ENCODE measurements around the gene SDK2.
"Not testable (repeated sequence)": the region's sequence is repeated elsewhere in the genome, so short reads cannot be mapped to it uniquely, and the experiment has no call there.

SDK2 gene

GRCh38 chr17:73334771-73335513 is 309.3 kb downstream of the SDK2 start:
- DNase-seq, result no peak

GRCh38 chr17:73333445-73333844 is 310.8 kb downstream of the SDK2 start:
- not testable (repeated sequence) for DNase-seq

GRCh38 chr17:73331060-73331459 is 313.2 kb downstream of the SDK2 start:
- no peak for DNase-seq

GRCh38 chr17:73327676-73328075 is 316.6 kb downstream of the SDK2 start:
- DNase-seq, result no peak

- no peak for DNase-seq
Measured at GRCh38 chr17:73325527-73325842, 318.8 kb downstream of the SDK2 start.

GRCh38 chr17:73324711-73325526 is 319.3 kb downstream of the SDK2 start:
- DNase-seq, result no peak

- no peak for DNase-seq
Measured at GRCh38 chr17:73324160-73324475, 320.1 kb downstream of the SDK2 start.

- no peak for DNase-seq
Measured at GRCh38 chr17:73323409-73324159, 320.7 kb downstream of the SDK2 start.

- DNase-seq, result no peak
Measured at GRCh38 chr17:73320601-73321264, 323.5 kb downstream of the SDK2 start.

GRCh38 chr17:73319766-73320165 is 324.5 kb downstream of the SDK2 start:
- no peak for DNase-seq

GRCh38 chr17:73318836-73319235 is 325.4 kb downstream of the SDK2 start:
- no peak for DNase-seq

GRCh38 chr17:73318427-73318813 is 325.8 kb downstream of the SDK2 start:
- DNase-seq, result no peak

- DNase-seq, result no peak
Measured at GRCh38 chr17:73317513-73318426, 326.5 kb downstream of the SDK2 start.

- DNase-seq, result no peak
Measured at GRCh38 chr17:73316919-73317505, 327.2 kb downstream of the SDK2 start.

GRCh38 chr17:73315471-73315870 is 328.8 kb downstream of the SDK2 start:
- no peak for DNase-seq

GRCh38 chr17:73313526-73314127 is 330.6 kb downstream of the SDK2 start:
- DNase-seq, result no peak

GRCh38 chr17:73312887-73313286 is 331.4 kb downstream of the SDK2 start:
- DNase-seq, result not testable (repeated sequence)

- DNase-seq, result peak; percentile 83
Measured at GRCh38 chr17:73311781-73312641, 332.2 kb downstream of the SDK2 start, which contains the start of gene CDC42EP4. Gene CDC42EP4 (minus strand): TSS chr17:73312001. CDS start chr17:73286500, 25,501 bp downstream.

- no peak for DNase-seq
Measured at GRCh38 chr17:73311428-73311780, 332.8 kb downstream of the SDK2 start.

Measured in NCI-H524 treated with DMSO at 0.1 percent for 48 hours (cell line).